Naive thymus-derived CD4-positive, alpha-beta T cell (primary cell): ENCODE results near the gene ANXA10. TPM values are rescaled to one million over a fixed set of nuclear protein-coding genes. Genes with fewer than 3 reads are reported as not detected.

ENCODE experiments used
- ATAC-seq: fragments of 150-1000 bp; cut with Tn5 transposase; 2 replicates; pipeline ENCODE4 v1.10.0; 2021; ENCODE audit warnings: mild to moderate bottlenecking, moderate library complexity
- CTCF ChIA-PET: fragments of 350-600 bp; sonication (Branson Sonifier 250); formaldehyde crosslinking; loops from one replicate; lab custom pipeline; 2021; ENCODE audit warnings: antibody characterized with exemption; lab: Charles Lee
- POLR2A ChIA-PET: fragments of 350-600 bp; sonication (Branson Sonifier 250); formaldehyde crosslinking; loops from one replicate; lab custom pipeline; 2021; ENCODE audit warnings: antibody characterized with exemption, inconsistent platforms; lab: Charles Lee
- DNase-seq, 9 donors: peaks; one replicate each; pipeline versions ENCODE4 v3.0.0 to v3.0.0-alpha.2; 2020 to 2022; ENCODE audit warnings: mixed read lengths in 1 of 9
- H3K27ac ChIP-seq: one replicate; pipeline ENCODE4 v1.7.0; 2013; ENCODE audit warnings: mild to moderate bottlenecking, low read depth, low read length, moderate library complexity
- H3K27me3 ChIP-seq, 2 donors: one replicate each; pipeline ENCODE4 v1.7.0; 2013; ENCODE audit warnings: low read length in 2 of 2, mild to moderate bottlenecking in 2 of 2, moderate library complexity in 2 of 2; ENCODE audit not compliant: control insufficient read depth in 2 of 2, insufficient read depth in 2 of 2
- H3K36me3 ChIP-seq, 3 experiments: 1 replicate in 2 of 3; 2 replicates in 1 of 3; pipeline ENCODE4 v1.7.0; 2013; ENCODE audit warnings: low read length in 3 of 3, mild to moderate bottlenecking in 3 of 3, moderate library complexity in 1 of 3; ENCODE audit not compliant: insufficient read depth in 3 of 3, control insufficient read depth in 2 of 3
- H3K4me1 ChIP-seq, 2 donors: one replicate each; pipeline ENCODE4 v1.7.0; 2013; ENCODE audit warnings: low read length in 2 of 2, mild to moderate bottlenecking in 2 of 2, moderate library complexity in 1 of 2; ENCODE audit not compliant: control insufficient read depth in 2 of 2, insufficient read depth in 2 of 2
- H3K4me3 ChIP-seq: 2 replicates; pipeline ENCODE4 v1.7.0; 2013; ENCODE audit warnings: mild to moderate bottlenecking, low read length
- H3K9me3 ChIP-seq, 3 experiments: 1 replicate in 2 of 3; 2 replicates in 1 of 3; pipeline ENCODE4 v1.7.0; 2013; ENCODE audit warnings: low read length in 3 of 3; ENCODE audit not compliant: control insufficient read depth in 2 of 3
- H3K27ac Mint-ChIP-seq, 9 donors: one replicate each; pipeline ENCODE4 v1.8.0; 2020 to 2022; ENCODE audit warnings: mixed read lengths in 9 of 9, mild to moderate bottlenecking in 8 of 9, moderate library complexity in 5 of 9, inconsistent platforms in 2 of 9
- H3K27me3 Mint-ChIP-seq, 5 donors: one replicate each; pipeline ENCODE4 v1.8.0; 2021 to 2022; ENCODE audit warnings: mixed read lengths in 5 of 5, mild to moderate bottlenecking in 1 of 5
- H3K36me3 Mint-ChIP-seq, 5 donors: one replicate each; pipeline ENCODE4 v1.8.0; 2020 to 2022; ENCODE audit warnings: mixed read lengths in 5 of 5, mild to moderate bottlenecking in 3 of 5, inconsistent platforms in 1 of 5
- H3K4me1 Mint-ChIP-seq, 7 donors: one replicate each; pipeline ENCODE4 v1.8.0; 2020 to 2022; ENCODE audit warnings: mixed read lengths in 7 of 7, mild to moderate bottlenecking in 3 of 7, inconsistent platforms in 1 of 7
- H3K4me3 Mint-ChIP-seq, 10 donors: one replicate each; pipeline ENCODE4 v1.8.0; 2020 to 2022; ENCODE audit warnings: mild to moderate bottlenecking in 10 of 10, mixed read lengths in 10 of 10, moderate library complexity in 6 of 10, inconsistent platforms in 2 of 10
- H3K9me3 Mint-ChIP-seq, 11 donors: one replicate each; pipeline ENCODE4 v1.8.0; 2020 to 2022; ENCODE audit warnings: mixed read lengths in 11 of 11, mild to moderate bottlenecking in 4 of 11, inconsistent platforms in 1 of 11, moderate library complexity in 1 of 11
- intact Hi-C, 2 donors: fragments of 100-400 bp; cut with micrococcal nuclease; formaldehyde crosslinking; loops; one replicate each; pipeline ENCODE4 v1.15.1; 2023
- polyA plus RNA-seq, 2 donors: library from polyadenylated mRNA; unstranded; fragments of 300-500 nt; fragmentation: Illumina TruSeq; gene quantifications; one replicate each; pipeline ENCODE4 v1.2.3, GENCODE V29; 2021
- total RNA-seq, 6 experiments: library from RNA in 5 of 6; stranded (reverse) in 5 of 6; gene quantifications; 1 replicate in 5 of 6; 2 replicates in 1 of 6; pipeline ENCODE4 v1.2.3 and lab custom pipeline; 2021 to 2026

Gene ANXA10
- total and polyA plus RNA-seq, 7 experiments from 2014 or later = not detected

GRCh38 chr4:168197926-168198325 is 105.6 kb downstream of the ANXA10 start:
- ChIA-PET CTCF (no interaction called here), POLR2A (no interaction called here)
- H3K27ac Mint-ChIP-seq = no peak overlapping the region
- H3K4me1 Mint-ChIP-seq = peaks cover 0 to 7% (median 0%) of the 10 kb centered on the region in 7 donors
- H3K27ac ChIP-seq = no peak overlapping the region
- H3K27me3 ChIP-seq = no peaks in the 10 kb centered on the region
- intact Hi-C loops = no loop called here
- H3K4me1 ChIP-seq = no peaks in the 10 kb centered on the region
- no peaks in the 10 kb centered on the region for H3K27me3 Mint-ChIP-seq
- DNase-seq (no peak), ATAC-seq (no peak)
- H3K9me3 ChIP-seq = no peaks in the 10 kb centered on the region
- no peak overlapping the region for H3K4me3 ChIP-seq
- no peak overlapping the region for H3K4me3 Mint-ChIP-seq
- no peaks in the 10 kb centered on the region for H3K36me3 ChIP-seq
- peaks cover 6 to 16% (median 9%) of the 10 kb centered on the region in 11 donors for H3K9me3 Mint-ChIP-seq
- peaks cover 2 to 16% (median 13%) of the 10 kb centered on the region in 5 donors for H3K36me3 Mint-ChIP-seq

- peaks cover 9 to 30% (median 17%) of the 10 kb centered on the region in 11 donors for H3K9me3 Mint-ChIP-seq
- no peak overlapping the region for H3K27ac Mint-ChIP-seq
- ChIA-PET CTCF (interaction anchor here (0.7 kb wide), 1 partner anchor 14 kb away, joined by 3 read pairs; no protein-coding TSS in a partner anchor), POLR2A (no interaction called here)
- H3K9me3 ChIP-seq = peaks cover 0 to 9% (median 0%) of the 10 kb centered on the region in 3 experiments
- no peak overlapping the region for H3K27ac ChIP-seq
- no peaks in the 10 kb centered on the region for H3K27me3 Mint-ChIP-seq
- peaks cover 0 to 7% (median 0%) of the 10 kb centered on the region in 7 donors for H3K4me1 Mint-ChIP-seq
- no peak overlapping the region for H3K4me3 Mint-ChIP-seq
- no peak for DNase-seq
- intact Hi-C loops = no loop called here
- H3K4me3 ChIP-seq = no peak overlapping the region
- no peaks in the 10 kb centered on the region for H3K27me3 ChIP-seq
- ATAC-seq = no peak
- H3K4me1 ChIP-seq = no peaks in the 10 kb centered on the region
- no peaks in the 10 kb centered on the region for H3K36me3 ChIP-seq
- peaks cover 3 to 17% (median 14%) of the 10 kb centered on the region in 5 donors for H3K36me3 Mint-ChIP-seq
Measured at GRCh38 chr4:168199260-168199957, 107.1 kb downstream of the ANXA10 start.

GRCh38 chr4:168200685-168201084 is 108.3 kb downstream of the ANXA10 start:
- intact Hi-C loops = no loop called here
- Mint-ChIP-seq H3K36me3 (peaks cover 9 to 25% (median 17%) of the 10 kb centered on the region in 5 donors), H3K27me3 (no peaks in the 10 kb centered on the region), H3K27ac (no peak overlapping the region), H3K9me3 (peaks cover 11 to 42% (median 22%) of the 10 kb centered on the region in 11 donors), H3K4me1 (peaks cover 0 to 7% (median 0%) of the 10 kb centered on the region in 7 donors), H3K4me3 (no peak overlapping the region)
- POLR2A ChIA-PET = no interaction called here
- Histone ChIP-seq H3K36me3 (no peaks in the 10 kb centered on the region), H3K4me3 (no peak overlapping the region), H3K27ac (no peak overlapping the region), H3K9me3 (peaks cover 0 to 18% (median 0%) of the 10 kb centered on the region in 3 experiments), H3K27me3 (no peaks in the 10 kb centered on the region), H3K4me1 (no peaks in the 10 kb centered on the region)
- DNase-seq = no peak
- no peak for ATAC-seq
- CTCF ChIA-PET = no interaction called here

GRCh38 chr4:168203233-168203911 is 111.0 kb downstream of the ANXA10 start:
- Mint-ChIP-seq H3K27me3 (no peaks in the 10 kb centered on the region), H3K4me3 (no peak overlapping the region), H3K27ac (no peak overlapping the region), H3K9me3 (peaks cover 15 to 55% (median 25%) of the 10 kb centered on the region in 11 donors), H3K4me1 (peaks cover 0 to 7% (median 0%) of the 10 kb centered on the region in 7 donors), H3K36me3 (peaks cover 20 to 34% (median 27%) of the 10 kb centered on the region in 5 donors)
- DNase-seq (no peak), ATAC-seq (no peak)
- Histone ChIP-seq H3K27ac (no peak overlapping the region), H3K4me3 (no peak overlapping the region), H3K36me3 (peaks cover 0 to 4% (median 0%) of the 10 kb centered on the region in 3 experiments), H3K9me3 (peaks cover 0 to 18% (median 0%) of the 10 kb centered on the region in 3 experiments), H3K27me3 (no peaks in the 10 kb centered on the region), H3K4me1 (no peaks in the 10 kb centered on the region)
- intact Hi-C loops = no loop called here
- ChIA-PET CTCF (no interaction called here), POLR2A (no interaction called here)

- H3K9me3 ChIP-seq = peaks cover 0 to 9% (median 0%) of the 10 kb centered on the region in 3 experiments
- no peak for ATAC-seq
- Mint-ChIP-seq H3K4me3 (no peak overlapping the region), H3K4me1 (no peaks in the 10 kb centered on the region), H3K9me3 (peaks cover 8 to 44% (median 22%) of the 10 kb centered on the region in 11 donors), H3K27me3 (no peaks in the 10 kb centered on the region), H3K36me3 (peaks cover 8 to 51% (median 41%) of the 10 kb centered on the region in 5 donors), H3K27ac (no peak overlapping the region)
- ChIA-PET CTCF (no interaction called here), POLR2A (no interaction called here)
- H3K4me3 ChIP-seq = no peak overlapping the region
- no peaks in the 10 kb centered on the region for H3K27me3 ChIP-seq
- H3K36me3 ChIP-seq = peaks cover 0 to 4% (median 0%) of the 10 kb centered on the region in 3 experiments
- intact Hi-C loops = no loop called here
- no peak for DNase-seq
- no peaks in the 10 kb centered on the region for H3K4me1 ChIP-seq
- no peak overlapping the region for H3K27ac ChIP-seq
Measured at GRCh38 chr4:168208957-168209614, 116.7 kb downstream of the ANXA10 start.

GRCh38 chr4:168212656-168213055 is 120.3 kb downstream of the ANXA10 start:
- Mint-ChIP-seq H3K4me3 (no peak overlapping the region), H3K27me3 (no peaks in the 10 kb centered on the region), H3K9me3 (peaks cover 4 to 43% (median 19%) of the 10 kb centered on the region in 11 donors), H3K27ac (no peak overlapping the region), H3K36me3 (peaks cover 16 to 73% (median 62%) of the 10 kb centered on the region in 5 donors), H3K4me1 (peaks cover 0 to 2% (median 0%) of the 10 kb centered on the region in 7 donors)
- no peaks in the 10 kb centered on the region for H3K27me3 ChIP-seq
- CTCF ChIA-PET = no interaction called here
- POLR2A ChIA-PET = no interaction called here
- peaks cover 0 to 18% (median 5%) of the 10 kb centered on the region in 3 experiments for H3K36me3 ChIP-seq
- ATAC-seq = no peak
- no peak for DNase-seq
- intact Hi-C loops = no loop called here
- H3K9me3 ChIP-seq = no peaks in the 10 kb centered on the region
- H3K4me1 ChIP-seq = no peaks in the 10 kb centered on the region
- no peak overlapping the region for H3K27ac ChIP-seq
- no peak overlapping the region for H3K4me3 ChIP-seq
